HUES48 (cell line): ENCODE results near the gene IQGAP2.
A peak's percentile ranks its signal among the peaks of the same experiment; 100 is the strongest.

Experiments used
- H3K27ac ChIP-seq: one replicate; pipeline ENCODE4 v1.7.0; 2013; ENCODE audit warnings: low read depth, low read length, inconsistent platforms
- H3K27me3 ChIP-seq: 2 replicates; pipeline ENCODE4 v1.6.1; 2013; ENCODE audit warnings: mild to moderate bottlenecking, low read length; ENCODE audit not compliant: control insufficient read depth, insufficient read depth
- H3K36me3 ChIP-seq: 2 replicates; pipeline ENCODE4 v1.6.1; 2013; ENCODE audit warnings: low read length; ENCODE audit not compliant: control insufficient read depth, insufficient read depth
- H3K4me1 ChIP-seq: 2 replicates; pipeline ENCODE4 v1.6.1; 2013; ENCODE audit warnings: mild to moderate bottlenecking, low read length; ENCODE audit not compliant: control insufficient read depth, insufficient read depth
- H3K4me3 ChIP-seq: 2 replicates; pipeline ENCODE4 v1.5.1; 2013; ENCODE audit warnings: mild to moderate bottlenecking, low read depth, low read length
- H3K9ac ChIP-seq: 2 replicates; pipeline ENCODE4 v1.6.1; 2013; ENCODE audit warnings: mild to moderate bottlenecking, low read depth, low read length, moderate library complexity
- H3K9me3 ChIP-seq: 2 replicates; pipeline ENCODE4 v1.6.1; 2013; ENCODE audit warnings: low read length; ENCODE audit not compliant: control insufficient read depth, insufficient read depth

The IQGAP2 gene

GRCh38 chr5:76579166-76579937 lies 176.3 kb downstream of the IQGAP2 start:
- H3K36me3 ChIP-seq: no peaks in the 10 kb centered on the region
- H3K4me1 ChIP-seq: peaks cover 19% of the 10 kb centered on the region
- no peaks in the 10 kb centered on the region for H3K27me3 ChIP-seq
- H3K9ac ChIP-seq: no peak overlapping the region
- H3K9me3 ChIP-seq: no peaks in the 10 kb centered on the region
- H3K27ac ChIP-seq: no peak overlapping the region
- H3K4me3 ChIP-seq: no peak overlapping the region

- no peak overlapping the region for H3K9ac ChIP-seq
- H3K36me3 ChIP-seq: no peaks in the 10 kb centered on the region
- no peak overlapping the region for H3K27ac ChIP-seq
- peaks cover 19% of the 10 kb centered on the region for H3K4me1 ChIP-seq
- no peaks in the 10 kb centered on the region for H3K9me3 ChIP-seq
- no peaks in the 10 kb centered on the region for H3K27me3 ChIP-seq
- no peak overlapping the region for H3K4me3 ChIP-seq
Observed at GRCh38 chr5:76580981-76581380, 177.9 kb downstream of the IQGAP2 start.

- H3K9me3 ChIP-seq: no peaks in the 10 kb centered on the region
- no peak overlapping the region for H3K4me3 ChIP-seq
- no peaks in the 10 kb centered on the region for H3K36me3 ChIP-seq
- no peaks in the 10 kb centered on the region for H3K27me3 ChIP-seq
- H3K4me1 ChIP-seq: peaks cover 19% of the 10 kb centered on the region
- peak overlapping the region; percentile 50 for H3K27ac ChIP-seq
- H3K9ac ChIP-seq: no peak overlapping the region
Observed at GRCh38 chr5:76582230-76583162, 179.4 kb downstream of the IQGAP2 start.

- no peaks in the 10 kb centered on the region for H3K27me3 ChIP-seq
- no peaks in the 10 kb centered on the region for H3K9me3 ChIP-seq
- H3K4me1 ChIP-seq: peaks cover 19% of the 10 kb centered on the region
- no peak overlapping the region for H3K4me3 ChIP-seq
- no peaks in the 10 kb centered on the region for H3K36me3 ChIP-seq
- H3K9ac ChIP-seq: no peak overlapping the region
- peak overlapping the region; percentile 50 for H3K27ac ChIP-seq
Observed at GRCh38 chr5:76583163-76584047, 180.3 kb downstream of the IQGAP2 start.

GRCh38 chr5:76585783-76586217 lies 182.7 kb downstream of the IQGAP2 start:
- peaks cover 19% of the 10 kb centered on the region for H3K4me1 ChIP-seq
- H3K36me3 ChIP-seq: peaks cover 6% of the 10 kb centered on the region; the same call in 1 of the 2 replicates
- H3K9ac ChIP-seq: no peak overlapping the region
- no peak overlapping the region for H3K4me3 ChIP-seq
- H3K9me3 ChIP-seq: no peaks in the 10 kb centered on the region
- H3K27me3 ChIP-seq: no peaks in the 10 kb centered on the region
- no peak overlapping the region for H3K27ac ChIP-seq

GRCh38 chr5:76586531-76586930 lies 183.4 kb downstream of the IQGAP2 start:
- Histone ChIP-seq H3K4me3 (no peak overlapping the region), H3K4me1 (peaks cover 15% of the 10 kb centered on the region), H3K27ac (no peak overlapping the region), H3K9ac (no peak overlapping the region), H3K9me3 (no peaks in the 10 kb centered on the region), H3K27me3 (no peaks in the 10 kb centered on the region), H3K36me3 (peaks cover 6% of the 10 kb centered on the region; the same call in 1 of the 2 replicates)

- no peak overlapping the region for H3K27ac ChIP-seq
- peaks cover 9% of the 10 kb centered on the region for H3K36me3 ChIP-seq
- no peak overlapping the region for H3K9ac ChIP-seq
- H3K4me3 ChIP-seq: no peak overlapping the region
- H3K9me3 ChIP-seq: no peaks in the 10 kb centered on the region
- H3K27me3 ChIP-seq: no peaks in the 10 kb centered on the region
- H3K4me1 ChIP-seq: no peaks in the 10 kb centered on the region
Observed at GRCh38 chr5:76590027-76590426, 186.9 kb downstream of the IQGAP2 start.

- no peaks in the 10 kb centered on the region for H3K4me1 ChIP-seq
- H3K9me3 ChIP-seq: no peaks in the 10 kb centered on the region
- H3K36me3 ChIP-seq: peaks cover 9% of the 10 kb centered on the region
- no peaks in the 10 kb centered on the region for H3K27me3 ChIP-seq
- H3K4me3 ChIP-seq: no peak overlapping the region
- H3K27ac ChIP-seq: no peak overlapping the region
- H3K9ac ChIP-seq: no peak overlapping the region
Observed at GRCh38 chr5:76591366-76591765, 188.3 kb downstream of the IQGAP2 start.

GRCh38 chr5:76592692-76593091 lies 189.6 kb downstream of the IQGAP2 start:
- Histone ChIP-seq H3K9me3 (no peaks in the 10 kb centered on the region), H3K36me3 (peaks cover 9% of the 10 kb centered on the region), H3K4me3 (no peak overlapping the region), H3K9ac (no peak overlapping the region), H3K4me1 (no peaks in the 10 kb centered on the region), H3K27me3 (no peaks in the 10 kb centered on the region), H3K27ac (no peak overlapping the region)

GRCh38 chr5:76594107-76594506 lies 191.0 kb downstream of the IQGAP2 start:
- Histone ChIP-seq H3K4me1 (no peaks in the 10 kb centered on the region), H3K27me3 (no peaks in the 10 kb centered on the region), H3K9ac (no peak overlapping the region), H3K36me3 (peaks cover 13% of the 10 kb centered on the region), H3K4me3 (no peak overlapping the region), H3K9me3 (no peaks in the 10 kb centered on the region), H3K27ac (no peak overlapping the region)
